ENCODE results near the gene SIPA1.
A peak's percentile ranks its signal among the peaks of the same experiment; 100 is the strongest.
"Not testable (repeated sequence)": the region's sequence is repeated elsewhere in the genome, so short reads cannot be mapped to it uniquely, and the experiment has no call there.

Gene SIPA1

DNA sequence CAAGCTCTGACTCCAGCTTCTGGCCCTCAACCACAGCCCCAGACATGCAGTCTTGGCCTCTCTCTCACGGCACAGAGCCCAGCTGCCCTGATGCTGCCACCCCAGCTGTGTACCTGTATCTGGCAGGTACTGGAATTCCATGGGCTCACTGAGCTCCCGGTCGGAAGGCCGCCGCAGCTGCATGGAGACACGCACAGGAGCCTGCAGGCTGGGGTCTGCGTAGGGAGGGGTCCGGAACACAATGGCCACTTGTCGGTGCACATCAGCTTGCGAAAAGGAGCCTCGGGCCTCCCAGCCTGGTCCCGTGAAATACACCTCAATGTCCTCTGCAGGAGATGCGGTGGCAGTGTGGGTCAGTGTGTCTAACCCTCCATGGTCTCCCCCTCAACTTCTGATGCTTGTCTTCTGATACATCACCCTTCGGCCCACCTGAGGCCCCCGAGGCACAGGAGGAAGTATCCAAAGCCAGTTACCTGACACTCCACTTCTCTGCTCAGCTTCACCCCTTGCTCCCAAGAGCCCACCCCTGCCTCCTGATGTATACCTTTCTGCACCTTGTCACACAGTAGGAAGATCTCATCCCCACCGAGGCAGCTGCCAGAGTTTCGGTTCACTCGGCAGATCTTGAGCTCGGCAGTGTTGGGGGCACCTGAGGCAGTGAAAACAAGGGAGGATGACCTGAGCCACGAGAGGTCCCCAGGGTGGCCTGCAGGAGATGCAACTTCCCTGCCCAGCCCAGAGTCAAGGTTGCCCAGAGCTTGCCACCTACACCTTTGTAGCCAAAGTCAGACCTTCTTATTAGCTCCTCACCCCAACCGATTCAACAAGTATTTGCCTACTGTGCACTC is 20.5 kb downstream of the SIPA1 start:
- no peak for DNase-seq (ENCODE audit: low read depth in 2 of 3, low spot score in 1 of 3)

DNA sequence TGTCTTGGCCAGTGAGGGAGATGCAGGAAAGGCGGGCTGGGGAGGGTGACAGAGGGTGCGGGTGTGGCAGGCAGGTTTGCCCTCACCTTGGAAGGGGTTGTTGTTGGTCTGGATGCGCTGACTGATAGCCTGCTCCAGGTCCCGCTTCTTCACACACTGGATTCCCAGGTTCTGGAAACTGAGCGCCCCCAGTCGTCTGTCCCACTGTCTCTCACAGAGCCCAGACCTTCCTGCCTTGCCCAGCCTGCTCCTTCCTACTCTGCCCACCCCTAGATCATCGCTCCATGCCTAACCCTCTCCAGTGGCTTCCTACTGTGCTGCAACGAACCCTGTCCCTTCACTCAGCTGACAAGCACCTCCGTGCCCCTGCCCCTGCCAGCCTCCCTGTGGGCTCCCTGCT is 22.1 kb downstream of the SIPA1 start:
- DNase-seq (ENCODE audit: low read depth in 2 of 3, low spot score in 1 of 3), result no peak

DNA sequence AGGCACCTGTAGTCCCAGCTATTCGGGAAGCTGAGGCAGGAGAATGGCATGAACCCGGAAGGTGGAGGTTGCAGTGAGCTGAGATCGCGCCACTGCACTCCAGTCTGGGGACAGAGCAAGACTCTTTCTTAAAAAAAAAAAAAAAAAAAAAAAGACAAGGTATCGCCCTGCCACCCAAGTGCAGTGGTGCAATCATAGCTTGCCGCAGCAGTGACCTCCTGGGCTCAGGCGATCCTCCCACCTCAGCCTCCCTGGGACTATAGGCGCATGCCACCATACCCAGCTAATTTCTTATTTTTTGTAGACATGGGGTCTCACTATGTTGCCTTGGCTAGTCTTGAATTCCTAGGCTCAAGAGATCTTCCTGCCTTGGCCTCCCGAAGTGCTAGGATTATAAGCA is 23.0 kb downstream of the SIPA1 start:
- DNase-seq (ENCODE audit: low read depth in 2 of 3, low spot score in 1 of 3), result not testable (repeated sequence)

DNA sequence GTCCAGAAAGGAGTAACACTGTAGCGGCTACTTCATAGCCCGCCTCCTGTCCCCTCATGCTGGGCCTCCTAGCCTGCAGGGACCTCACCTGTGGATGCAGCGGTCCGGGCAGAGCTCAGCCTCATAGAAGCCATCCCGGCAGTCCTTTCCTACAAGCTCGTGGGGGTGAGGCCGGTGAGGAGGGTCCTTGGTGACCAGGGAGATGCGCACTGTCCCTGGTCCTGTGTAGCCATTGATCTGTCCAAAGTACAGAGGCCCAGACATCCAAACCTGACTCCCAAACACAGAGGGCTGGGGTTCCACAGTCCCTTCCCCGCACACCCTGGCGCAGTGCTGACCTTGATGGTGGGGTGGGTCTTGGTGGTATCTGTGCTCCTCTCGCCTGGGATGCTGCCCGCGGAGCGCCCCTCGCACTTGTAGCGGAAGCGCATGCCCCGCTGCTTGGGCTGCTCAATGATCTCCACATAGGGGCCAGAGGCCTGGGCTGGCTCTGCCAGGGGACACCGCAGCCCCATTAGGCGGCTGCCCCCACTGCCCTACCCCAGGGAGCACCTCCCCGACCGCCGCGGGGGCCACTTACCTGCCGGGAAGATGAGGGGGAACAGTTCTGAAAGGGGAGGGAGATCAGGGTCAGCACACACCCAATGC is 23.8 kb downstream of the SIPA1 start:
- no peak for DNase-seq (ENCODE audit: low read depth in 2 of 3, low spot score in 1 of 3)

DNA sequence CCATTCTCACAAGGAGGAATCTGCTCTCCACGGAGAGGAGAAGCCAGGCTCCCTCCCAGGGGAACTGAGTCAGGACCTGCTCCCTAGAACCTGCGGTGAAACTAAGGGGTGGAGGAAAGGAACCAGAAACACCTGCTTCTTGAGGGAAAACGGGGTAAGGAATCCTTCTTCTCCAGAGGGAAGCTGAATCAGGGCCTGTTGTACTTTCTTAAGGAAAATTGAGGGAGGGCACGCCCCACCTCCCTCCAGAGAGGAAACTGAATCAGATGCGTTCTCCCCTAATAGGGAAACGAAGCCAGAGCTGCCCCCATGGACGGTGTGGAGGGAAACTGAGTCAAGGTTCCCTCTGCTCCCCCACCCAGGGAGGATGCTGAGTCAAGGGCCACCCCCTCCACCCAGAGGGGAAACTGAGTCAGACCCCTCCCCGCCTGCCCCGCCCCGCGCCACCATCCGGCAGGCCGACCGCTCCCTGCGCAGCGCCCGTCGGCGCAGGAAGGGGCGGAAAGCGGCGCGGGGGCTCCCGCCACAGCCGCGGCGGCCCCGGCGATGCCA is 24.4 kb downstream of the SIPA1 start:
- DNase-seq (ENCODE audit: low read depth in 2 of 3, low spot score in 1 of 3), result no peak

DNA sequence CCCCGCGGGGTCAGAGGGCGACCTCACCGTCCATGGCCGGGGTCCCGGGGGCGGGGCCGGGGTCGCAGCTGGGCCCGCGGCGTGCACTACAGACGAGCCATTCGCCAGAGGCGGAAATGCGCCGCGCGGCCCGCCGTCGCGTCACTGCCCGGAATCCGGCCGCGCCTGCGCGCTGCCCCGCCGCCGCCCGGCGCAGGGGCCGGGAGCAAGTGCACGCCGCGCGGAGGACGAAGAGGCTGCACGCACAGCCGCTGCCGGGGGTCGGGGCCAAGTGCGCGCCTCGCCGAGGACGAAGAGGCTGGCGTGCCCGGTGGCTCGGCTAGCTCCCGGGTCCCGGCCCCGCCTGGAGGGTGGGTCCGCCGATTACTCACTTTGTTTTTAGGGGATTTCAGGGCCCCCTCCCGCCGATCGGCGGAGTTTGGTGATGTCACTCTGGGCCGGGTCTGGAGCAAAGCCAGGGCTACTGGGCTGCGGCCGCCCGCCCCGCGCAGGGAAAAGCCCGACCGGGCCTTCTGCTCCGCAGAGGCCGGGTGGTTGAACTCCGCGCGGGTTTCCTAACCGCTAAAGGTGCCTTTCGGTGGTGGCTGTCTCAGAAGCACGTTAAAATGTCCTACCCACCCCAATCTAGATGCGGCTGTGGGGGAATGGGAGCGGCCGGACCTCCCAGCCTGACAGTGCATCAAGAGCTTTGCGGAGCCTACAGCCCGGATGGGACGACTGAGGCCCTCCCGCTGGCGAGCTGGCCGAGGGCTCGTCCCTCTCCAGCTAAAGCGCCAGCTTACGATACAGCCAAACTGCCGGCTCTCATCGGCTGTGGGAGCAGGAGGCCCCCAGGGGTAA is 25.1 kb downstream of the SIPA1 start, which contains the start of gene RELA:
RELA (minus strand) TSS at position 118 of the 840 bp plus-strand sequence; CDS start at position 34, 84 bp downstream.
- peak; percentile 75 to 88 (median 85) for DNase-seq (ENCODE audit: low read depth in 2 of 3, low spot score in 1 of 3)

DNA sequence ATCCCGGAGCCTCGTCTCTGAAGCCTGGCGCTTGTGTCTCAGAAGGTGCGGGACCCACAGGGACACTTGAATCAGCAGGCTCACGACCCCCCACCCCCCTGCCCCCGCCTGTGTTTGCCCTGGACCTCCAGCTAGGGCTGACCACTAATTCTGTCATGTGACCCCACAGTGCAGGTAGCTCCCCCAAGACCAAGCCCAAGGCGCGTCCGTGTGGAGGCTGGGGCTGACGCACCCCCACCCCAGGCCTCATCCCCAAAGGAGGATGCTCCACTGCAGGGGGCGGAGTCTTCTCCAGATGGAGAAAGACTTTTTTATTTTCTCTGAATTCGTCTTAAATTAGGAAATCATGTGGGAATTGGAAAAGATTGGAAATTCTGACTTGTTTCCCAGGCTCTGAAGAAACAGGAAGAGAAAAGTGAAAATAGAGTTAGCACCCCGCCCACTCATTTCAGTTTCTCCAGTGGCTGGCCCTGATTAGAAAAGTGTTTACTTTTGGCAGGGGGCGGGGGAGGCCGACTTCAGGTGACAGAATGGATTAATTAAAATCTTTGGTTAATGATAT is 25.8 kb downstream of the SIPA1 start:
- no peak for DNase-seq (ENCODE audit: low read depth in 2 of 3, low spot score in 1 of 3)

DNA sequence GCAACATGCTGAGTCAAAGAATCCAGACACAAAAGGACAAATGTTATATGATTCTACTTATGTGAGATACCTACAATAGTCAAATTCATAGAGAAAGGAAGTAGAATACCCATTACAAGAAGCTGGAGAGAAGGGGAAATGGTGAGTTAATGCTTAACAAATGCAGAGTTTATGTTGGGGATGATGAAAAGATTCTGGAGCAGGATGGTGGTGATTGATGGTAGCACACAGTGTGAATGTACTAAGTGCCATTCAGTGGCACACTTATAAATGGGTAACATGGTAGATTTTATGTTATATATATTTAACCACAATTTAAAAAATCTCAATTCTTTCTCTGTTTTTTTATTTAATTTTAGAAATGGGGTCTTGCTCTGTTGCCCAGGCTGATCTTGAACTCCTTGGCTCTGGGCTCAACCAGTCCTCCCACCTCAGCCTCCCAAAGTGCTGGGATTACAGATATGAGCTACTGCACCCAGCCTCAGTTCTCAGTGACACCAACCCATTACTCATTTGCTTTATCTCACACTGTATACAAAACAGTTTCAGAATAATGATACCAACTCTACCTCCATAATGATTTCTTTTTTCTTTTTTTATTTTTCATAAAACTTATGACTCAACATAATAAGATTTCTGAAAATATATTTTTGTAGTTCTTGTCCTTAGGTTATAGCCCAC is 34.4 kb downstream of the SIPA1 start:
- DNase-seq (ENCODE audit: low read depth in 2 of 3, low spot score in 1 of 3), result no peak

DNA sequence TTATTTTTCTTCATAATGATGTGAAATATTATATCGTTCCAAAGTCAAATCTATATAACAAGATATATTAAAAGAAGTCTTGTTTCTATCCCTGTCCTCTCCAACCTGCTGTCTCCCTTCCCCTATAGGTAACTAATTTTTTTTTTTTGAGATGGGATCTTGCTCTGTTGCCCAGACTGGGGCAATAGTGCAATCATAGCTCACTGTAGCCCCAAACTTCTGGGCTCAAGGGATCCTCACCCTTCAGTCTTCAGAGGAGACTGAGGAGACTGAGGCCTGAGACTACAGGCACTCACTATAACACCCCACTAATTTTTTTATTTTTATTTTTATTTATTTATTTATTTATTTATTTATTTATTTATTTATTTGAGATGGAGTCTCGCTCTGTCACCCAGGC is 35.1 kb downstream of the SIPA1 start:
- no peak for DNase-seq (ENCODE audit: low read depth in 2 of 3, low spot score in 1 of 3)

DNA sequence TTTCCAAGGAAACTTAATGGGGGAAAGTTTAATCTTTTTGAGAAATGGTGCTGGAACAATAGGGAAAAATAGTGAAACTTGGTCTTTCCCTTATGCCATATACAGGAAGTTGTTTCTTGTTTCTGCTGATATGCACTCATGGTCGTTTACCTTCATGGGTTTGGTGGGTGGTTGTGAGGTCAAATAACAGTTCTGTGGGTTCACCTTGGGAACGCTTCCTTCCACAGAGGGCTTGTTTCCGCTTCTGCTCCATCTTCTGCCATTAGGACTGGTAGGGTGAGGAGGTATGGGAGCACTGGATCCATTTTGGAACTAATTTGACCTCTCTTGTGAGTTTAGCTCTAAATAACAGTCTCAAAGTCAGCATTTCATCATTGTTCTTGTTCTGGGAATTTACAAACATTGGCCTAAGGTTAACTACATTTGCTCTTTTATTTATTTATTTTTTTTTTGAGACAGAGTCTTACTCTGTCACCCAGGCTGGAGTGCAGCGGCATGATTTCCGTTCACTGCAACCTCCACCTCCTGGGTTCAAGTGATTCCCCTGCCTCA is 42.4 kb downstream of the SIPA1 start:
- no peak for DNase-seq (ENCODE audit: low read depth in 2 of 3, low spot score in 1 of 3)

DNA sequence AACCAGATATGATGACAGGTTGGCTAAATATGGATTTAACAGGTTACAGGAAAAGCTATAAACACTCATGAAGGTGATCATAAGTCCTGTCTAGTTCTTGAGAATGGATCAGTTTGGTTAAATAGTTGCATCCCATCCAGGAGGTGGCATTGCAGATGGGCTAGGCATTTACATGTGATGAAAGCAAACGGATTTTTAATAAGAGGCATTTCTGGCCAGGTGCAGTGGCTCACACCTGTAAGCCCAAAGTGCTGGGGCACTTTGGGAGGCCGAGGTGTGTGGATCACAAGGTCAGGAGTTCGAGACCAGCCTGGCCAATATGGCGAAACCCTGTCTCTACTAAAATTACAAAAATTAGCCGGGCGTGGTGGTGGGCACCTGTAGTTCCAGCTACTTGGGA is 45.6 kb downstream of the SIPA1 start:
- DNase-seq (ENCODE audit: low read depth in 2 of 3, low spot score in 1 of 3), result not testable (repeated sequence)

DNA sequence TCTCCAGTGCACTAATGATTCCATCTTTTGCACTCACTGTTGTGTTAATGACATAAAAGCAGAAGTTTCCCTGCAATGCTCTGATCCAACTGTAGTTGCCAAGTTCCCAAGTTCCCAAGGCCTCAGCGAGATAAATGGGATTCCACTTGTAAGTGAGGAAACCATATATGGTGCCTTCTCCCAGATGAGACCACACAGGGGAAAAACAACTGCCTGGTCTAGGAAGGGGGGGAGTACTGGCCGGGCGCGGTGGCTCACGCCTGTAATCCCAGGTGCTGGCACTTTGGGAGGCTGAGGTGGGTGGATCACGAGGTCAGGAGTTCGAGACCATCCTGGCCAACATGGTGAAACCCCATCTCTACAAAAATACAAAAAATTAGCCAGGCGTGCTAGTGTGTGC is 48.1 kb downstream of the SIPA1 start:
- DNase-seq (ENCODE audit: low read depth in 2 of 3, low spot score in 1 of 3), result no peak

DNA sequence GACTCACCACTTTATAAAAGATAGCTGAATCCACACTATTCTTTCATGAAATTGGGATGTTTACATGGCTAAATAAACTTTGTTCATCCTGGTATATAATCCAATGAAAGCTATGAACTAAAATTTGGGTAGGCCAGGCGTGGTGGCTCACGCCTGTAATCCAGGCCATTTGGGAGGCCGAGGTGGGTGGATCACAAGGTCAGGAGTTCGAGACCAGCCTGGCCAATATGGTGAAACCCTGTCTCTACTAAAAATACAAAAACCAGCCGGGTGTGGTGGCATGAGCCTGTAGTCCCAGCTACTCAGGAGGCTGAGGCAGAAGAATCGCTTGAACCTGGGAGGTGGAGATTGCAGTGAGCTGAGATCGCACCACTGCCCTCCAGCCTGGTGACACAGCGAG is 53.9 kb downstream of the SIPA1 start:
- DNase-seq (ENCODE audit: low read depth in 2 of 3, low spot score in 1 of 3), result not testable (repeated sequence)

DNA sequence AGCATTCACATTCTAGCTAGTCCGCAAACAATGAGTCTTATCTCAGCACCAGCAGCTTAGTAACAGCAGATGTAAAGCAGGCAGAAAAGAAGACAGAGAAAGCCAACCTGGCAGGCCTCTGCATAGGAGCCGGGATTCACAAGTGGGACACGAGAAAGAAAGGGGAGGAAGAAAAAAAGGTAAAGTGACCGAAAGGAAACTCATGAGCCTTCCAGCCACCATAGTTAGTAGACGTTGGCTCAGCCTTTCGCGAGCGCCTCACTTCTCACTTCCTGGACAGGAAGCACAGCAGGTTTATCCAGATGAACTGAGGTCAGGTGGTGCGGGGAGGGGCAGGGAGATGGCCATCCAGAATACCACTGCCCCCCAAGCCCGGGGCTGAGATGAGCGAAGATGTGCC is 54.5 kb downstream of the SIPA1 start:
- no peak for DNase-seq (ENCODE audit: low read depth in 2 of 3, low spot score in 1 of 3)

DNA sequence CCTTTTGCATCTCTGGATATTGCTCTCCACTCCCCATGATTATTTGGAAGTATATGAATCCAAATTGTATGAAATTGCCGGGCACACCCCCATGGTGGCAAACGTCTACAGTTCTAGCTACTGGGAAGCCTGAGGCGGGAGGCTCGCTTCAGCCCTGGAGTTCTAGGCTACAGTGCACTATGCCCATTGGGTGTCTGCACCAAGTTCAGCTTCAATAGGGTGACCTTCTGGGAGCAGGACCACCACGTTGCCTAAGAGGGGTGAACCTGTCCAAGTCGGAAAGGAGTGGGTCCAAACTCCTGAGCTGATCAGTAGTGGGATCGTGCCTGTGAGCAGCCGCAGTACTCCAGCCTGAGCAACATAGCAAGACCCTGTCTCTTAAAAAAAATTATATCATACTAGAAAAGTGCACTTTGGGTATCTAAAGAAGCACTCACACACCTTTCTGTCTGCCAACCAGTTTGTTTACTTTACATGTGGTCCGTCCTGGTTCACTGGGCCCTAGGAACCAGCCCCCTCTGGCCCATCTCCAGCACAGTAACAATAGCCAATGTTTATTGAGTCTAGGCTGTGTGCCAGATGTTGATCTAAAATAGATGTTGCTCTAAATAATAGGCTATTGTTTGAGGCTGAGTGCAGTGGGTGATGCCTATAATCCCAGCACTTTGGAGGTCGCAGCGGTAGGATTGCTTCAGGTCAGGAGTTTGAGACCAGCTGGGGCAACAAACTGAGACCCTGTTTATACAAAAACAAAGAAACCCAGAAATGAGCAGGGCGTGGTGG is 57.7 kb downstream of the SIPA1 start:
- no peak for DNase-seq (ENCODE audit: low read depth in 2 of 3, low spot score in 1 of 3)

DNA sequence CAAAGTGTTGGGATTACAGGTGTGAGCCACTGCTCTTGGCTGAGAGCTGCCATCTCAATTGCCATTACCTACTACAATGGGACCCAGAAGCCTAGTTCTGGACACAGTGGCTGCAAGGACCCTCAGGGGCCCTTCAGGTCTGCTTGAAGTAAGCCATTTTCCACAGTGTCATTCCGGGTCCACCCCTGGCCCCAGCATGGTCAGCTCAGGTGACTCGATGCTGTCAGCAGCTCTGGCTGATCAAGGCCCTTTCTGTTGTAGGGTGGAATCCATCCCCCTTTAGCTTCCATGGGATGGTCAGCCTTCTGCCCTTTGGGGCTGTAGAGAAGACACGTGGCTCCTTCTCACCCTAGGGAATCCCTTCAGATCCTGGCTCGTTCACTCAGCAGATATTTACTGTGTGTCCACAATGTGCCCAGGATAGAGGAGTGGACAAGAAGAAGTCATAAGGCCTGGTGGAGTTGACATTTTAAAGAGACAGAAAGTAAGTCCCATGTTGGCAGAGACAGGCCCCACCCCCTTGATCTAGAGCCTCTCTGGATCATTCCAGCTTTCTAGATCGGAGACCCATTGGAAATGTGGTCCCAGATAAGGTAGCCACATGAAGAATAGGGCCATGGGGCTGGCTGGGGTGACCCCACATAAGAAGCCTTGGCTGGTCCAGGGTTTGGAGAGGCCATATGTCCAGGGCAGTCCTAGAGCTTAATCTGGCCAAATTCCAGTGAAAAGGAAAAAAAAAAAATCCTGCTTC is 59.1 kb downstream of the SIPA1 start:
- no peak for DNase-seq (ENCODE audit: low read depth in 2 of 3, low spot score in 1 of 3)

DNA sequence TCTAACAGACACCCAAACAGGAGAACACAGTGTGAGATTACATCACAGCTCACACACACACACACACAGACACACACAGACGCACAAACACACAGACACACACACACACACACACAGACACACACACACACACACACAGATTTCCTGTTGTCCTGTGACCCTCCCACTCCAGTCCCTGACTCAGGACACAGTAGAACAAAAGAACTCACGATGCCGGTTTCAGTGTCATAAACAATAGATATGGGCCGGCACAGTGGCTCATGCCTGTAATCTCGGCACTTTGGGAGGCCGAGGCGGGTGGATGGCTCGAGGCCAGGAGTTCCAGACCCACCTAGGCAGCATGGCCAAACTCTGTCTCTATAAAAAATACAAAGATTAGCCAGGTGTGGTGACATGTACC is 60.3 kb downstream of the SIPA1 start:
- no peak for DNase-seq (ENCODE audit: low read depth in 2 of 3, low spot score in 1 of 3)

DNA sequence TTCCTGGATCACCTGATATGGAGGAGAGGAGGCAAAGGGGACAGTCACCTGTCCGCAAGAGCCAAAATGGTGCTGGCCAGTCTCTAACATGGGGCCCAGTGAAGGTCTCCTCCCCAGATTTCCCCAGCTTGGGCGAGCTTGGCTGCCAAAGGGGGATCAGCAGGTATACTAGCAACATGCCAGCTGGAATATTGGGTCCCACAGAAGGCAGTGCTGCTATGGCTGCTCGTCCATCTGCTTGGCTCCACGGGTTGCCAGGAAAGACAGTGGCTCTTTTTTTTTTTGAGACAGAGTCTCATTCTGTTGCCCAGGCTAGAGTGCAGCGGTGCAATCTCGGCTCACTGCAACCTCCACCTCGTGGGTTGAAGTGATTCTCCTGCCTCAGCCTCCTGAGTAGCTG is 61.4 kb downstream of the SIPA1 start:
- DNase-seq (ENCODE audit: low read depth in 2 of 3, low spot score in 1 of 3), result no peak

DNA sequence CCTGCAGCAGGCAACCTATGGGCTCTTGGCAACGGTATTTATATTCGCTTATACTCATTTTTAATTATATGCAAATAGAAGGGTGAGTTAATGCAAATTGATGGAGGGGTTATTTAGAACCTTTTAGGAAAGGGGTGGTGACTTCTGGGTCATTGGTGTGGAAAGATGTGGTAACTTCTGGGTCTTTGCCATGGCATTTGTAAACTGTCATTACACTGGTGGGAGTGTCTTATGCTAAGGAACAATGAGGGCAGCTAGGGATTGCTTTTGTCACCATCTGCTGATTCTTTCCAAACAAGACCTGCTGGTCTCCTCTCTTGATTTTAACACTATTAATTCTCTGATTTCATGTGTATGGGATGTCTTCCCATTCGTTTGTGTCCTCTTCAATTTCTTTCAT is 62.5 kb downstream of the SIPA1 start:
- DNase-seq (ENCODE audit: low read depth in 2 of 3, low spot score in 1 of 3), result no peak
